ENCODE data around the gene NR2E3. TPM values are rescaled to one million over a fixed set of nuclear protein-coding genes. Genes with fewer than 3 reads are reported as not detected.

The NR2E3 gene
- total and polyA plus RNA-seq, 7 donors: not detected

DNA sequence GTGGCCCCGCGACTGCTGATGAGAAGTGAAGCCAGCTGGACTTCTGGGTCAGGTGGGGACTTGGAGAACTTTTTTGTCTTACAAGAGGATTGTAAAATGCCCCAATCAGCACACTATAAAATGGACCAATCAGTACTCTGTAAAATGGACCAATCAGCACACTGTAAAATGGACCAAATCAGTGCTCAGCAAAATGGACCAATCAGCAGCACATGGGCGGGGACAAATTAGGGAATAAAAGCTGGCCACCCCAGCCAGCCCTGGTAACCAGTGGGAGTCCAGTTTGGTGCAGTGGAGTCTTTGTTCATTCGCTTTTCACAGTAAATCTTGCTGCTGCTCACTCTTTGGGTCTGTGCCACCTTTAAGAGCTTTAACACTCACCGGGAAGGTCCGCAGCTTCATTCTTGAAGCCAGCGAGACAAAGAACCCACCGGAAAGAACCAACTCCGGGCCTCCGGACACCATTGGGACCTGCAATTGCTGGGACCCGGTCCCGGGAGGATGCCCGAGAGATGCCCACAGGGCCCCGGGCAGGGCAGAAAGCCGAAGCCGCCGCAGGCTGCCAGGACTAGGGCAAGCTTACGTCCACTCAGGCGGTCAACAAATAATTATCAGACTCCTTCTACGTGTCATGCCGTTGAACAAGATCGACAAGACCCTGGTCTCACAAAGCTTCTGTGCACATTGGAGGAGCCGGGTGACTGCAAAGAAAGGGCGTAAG, 8.3 kb upstream of the NR2E3 start:
- Histone ChIP-seq H3K36me3 (ENCODE audit: insufficient read depth in 1 of 2, low read depth in 1 of 2) (no peaks in the 10 kb centered on the region), H3K4me3 (no peak overlapping the region), H3K27ac (no peak overlapping the region), H3K27me3 (ENCODE audit: insufficient read depth in 3 of 3, low read length in 2 of 3) (no peaks in the 10 kb centered on the region), H3K9me3 (no peaks in the 10 kb centered on the region), H3K4me1 (no peaks in the 10 kb centered on the region)
- WGBS, 3 donors: 94 to 97% (median 95%) methylated on average over 24 of the region's 24 CpGs
- no peak for ATAC-seq
- TF ChIP-seq CTCF (IDR thresholded peaks at IDR 0.05): no peak
- DNase-seq: no peak
- intact Hi-C loops (cut with DNase I): loop anchor here (2.0 to 10.0 kb wide), 4 partner anchors 55 to 977 kb away; no protein-coding TSS in a partner anchor

GRCh38 chr15:71802770-71803169, 7.6 kb upstream of the NR2E3 start:
- intact Hi-C loops (cut with DNase I): loop anchor here (5.0 to 10.0 kb wide), 3 partner anchors 55 to 978 kb away; no protein-coding TSS in a partner anchor
- TF ChIP-seq CTCF (IDR thresholded peaks at IDR 0.05): peak; percentile 9
- ATAC-seq: no peak
- no peaks in the 10 kb centered on the region for H3K9me3 ChIP-seq
- peaks cover 0 to 2% (median 0%) of the 10 kb centered on the region in 3 donors for H3K27me3 ChIP-seq (ENCODE audit: insufficient read depth in 3 of 3, low read length in 2 of 3)
- no peaks in the 10 kb centered on the region for H3K36me3 ChIP-seq (ENCODE audit: insufficient read depth in 1 of 2, low read depth in 1 of 2)
- 70 to 73% (median 70%) methylated on average over 21 of the region's 21 CpGs for WGBS, 3 donors
- H3K4me3 ChIP-seq: no peak overlapping the region
- H3K27ac ChIP-seq: no peak overlapping the region
- DNase-seq: no peak
- no peaks in the 10 kb centered on the region for H3K4me1 ChIP-seq

GRCh38 chr15:71804226-71804625, 6.1 kb upstream of the NR2E3 start:
- Histone ChIP-seq H3K9me3 (no peaks in the 10 kb centered on the region), H3K36me3 (ENCODE audit: insufficient read depth in 1 of 2, low read depth in 1 of 2) (no peaks in the 10 kb centered on the region), H3K4me1 (no peaks in the 10 kb centered on the region), H3K4me3 (no peak overlapping the region), H3K27me3 (ENCODE audit: insufficient read depth in 3 of 3, low read length in 2 of 3) (peaks cover 0 to 4% (median 0%) of the 10 kb centered on the region in 3 donors), H3K27ac (no peak overlapping the region)
- whole genome bisulfite sequencing, 3 donors: 49 to 53% (median 51%) methylated on average over 5 of the region's 5 CpGs
- intact Hi-C loops (cut with DNase I): loop anchor here (5.0 to 10.0 kb wide), 3 partner anchors 57 to 979 kb away; no protein-coding TSS in a partner anchor
- ATAC-seq (no peak), DNase-seq (no peak)
- no peak for TF ChIP-seq CTCF (IDR thresholded peaks at IDR 0.05)

DNA sequence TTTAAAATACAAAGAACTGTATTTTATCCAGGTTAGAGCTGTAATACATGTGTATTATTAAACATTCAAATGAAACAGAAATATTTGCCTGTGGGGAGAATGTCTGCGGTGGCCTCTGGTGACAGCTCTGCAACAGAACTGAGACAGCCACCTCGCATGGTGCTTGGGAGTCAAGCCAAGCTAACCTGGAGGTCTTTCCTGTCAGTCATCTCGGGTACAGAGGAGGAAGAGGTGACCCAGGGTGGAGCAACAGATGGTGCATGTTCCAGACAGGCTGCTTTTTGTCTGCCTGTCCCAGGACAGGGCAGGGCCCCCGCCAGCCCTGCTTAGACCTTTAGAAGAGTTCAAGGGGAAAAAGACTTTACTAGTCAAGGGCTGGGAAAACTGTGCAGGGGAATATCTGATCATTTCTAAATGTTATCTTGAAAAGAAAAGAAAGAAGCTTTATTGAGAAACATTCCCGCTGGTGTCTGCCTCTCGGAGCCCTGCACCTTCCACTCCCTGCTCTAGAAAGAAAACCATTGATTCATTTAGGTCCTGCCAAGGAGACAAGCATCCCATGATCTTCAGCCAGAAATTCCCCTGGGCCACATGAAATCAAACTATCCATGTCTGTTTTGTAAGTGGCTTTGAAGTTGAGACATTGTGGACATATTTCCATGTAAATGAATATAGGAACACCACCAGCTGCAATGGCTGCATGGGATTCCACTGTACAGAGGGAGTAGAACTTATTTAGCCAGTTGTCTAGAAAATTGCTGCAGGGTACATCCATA, 5.5 kb upstream of the NR2E3 start:
- 52 to 56% (median 55%) methylated on average over 6 of the region's 6 CpGs for WGBS, 3 donors
- Histone ChIP-seq H3K4me1 (no peaks in the 10 kb centered on the region), H3K36me3 (ENCODE audit: insufficient read depth in 1 of 2, low read depth in 1 of 2) (no peaks in the 10 kb centered on the region), H3K9me3 (no peaks in the 10 kb centered on the region), H3K27ac (no peak overlapping the region), H3K27me3 (ENCODE audit: insufficient read depth in 3 of 3, low read length in 2 of 3) (peaks cover 0 to 4% (median 0%) of the 10 kb centered on the region in 3 donors), H3K4me3 (no peak overlapping the region)
- TF ChIP-seq CTCF (IDR thresholded peaks at IDR 0.05): no peak
- intact Hi-C loops (cut with DNase I): loop anchor here (5.0 to 10.0 kb wide), 3 partner anchors 58 to 980 kb away; no protein-coding TSS in a partner anchor
- ATAC-seq (no peak), DNase-seq (no peak)
